PC-3 (cell line): ENCODE data around the gene OR2D3. TPM values are rescaled to one million over a fixed set of nuclear protein-coding genes. Genes with fewer than 3 reads are reported as not detected.

Experiments
- ATAC-seq: fragments of 200-7000 bp; cut with Tn5 transposase; 2 replicates; pipeline ENCODE4 v1.9.1; 2020; ENCODE audit warnings: mild to moderate bottlenecking, moderate library complexity
- Bru-seq: library from RNA; stranded (reverse); fragments of 400-500 nt; gene quantifications from one replicate; lab custom pipeline; 2021; lab: Mats Ljungman, UMichigan
- BruChase-seq, 2 experiments: library from RNA; stranded (reverse); fragments of 400-500 nt; gene quantifications; one replicate each; lab custom pipeline; 2021; lab: Mats Ljungman, UMichigan
- BruUV-seq: library from RNA; stranded (reverse); fragments of 400-500 nt; replicated peaks from 2 replicates; lab custom pipeline; 2021; lab: Mats Ljungman, UMichigan
- CTCF ChIA-PET: fragments of 300-600 bp; sonication (Branson Sonifier 250); formaldehyde crosslinking; loops from one replicate; lab custom pipeline; 2022; ENCODE audit warnings: antibody characterized with exemption; lab: Charles Lee
- POLR2A ChIA-PET: fragments of 300-600 bp; sonication (Branson Sonifier 250); formaldehyde crosslinking; loops from one replicate; lab custom pipeline; 2022; ENCODE audit warnings: antibody characterized with exemption; ENCODE audit not compliant: unreplicated experiment; lab: Charles Lee
- DNase-seq: peaks from one replicate; pipeline ENCODE4 v3.0.0-alpha.2; 2015
- H2AFZ ChIP-seq: fragments of 300-600 bp; sonication (generic); 2 replicates; pipeline ENCODE4 v1.6.0; 2016; ENCODE audit warnings: antibody characterized with exemption, low read length
- H3F3A ChIP-seq: fragments of 300-600 bp; sonication (generic); one replicate; pipeline ENCODE4 v1.6.0; 2017; ENCODE audit warnings: antibody characterized with exemption, low read length, control low read depth, mild to moderate bottlenecking; ENCODE audit not compliant: unreplicated experiment
- H3K27ac ChIP-seq: fragments of 300-600 bp; sonication (generic); 2 replicates; pipeline ENCODE4 v1.5.1; 2016; ENCODE audit warnings: mild to moderate bottlenecking, low read length
- H3K27me3 ChIP-seq: fragments of 300-600 bp; sonication (generic); 2 replicates; pipeline ENCODE4 v1.6.1; 2016; ENCODE audit warnings: low read length, mixed read lengths
- H3K36me3 ChIP-seq: fragments of 300-600 bp; sonication (generic); 2 replicates; pipeline ENCODE4 v1.6.1; 2016; ENCODE audit warnings: low read depth, mixed run types, low read length, mixed read lengths
- H3K4me1 ChIP-seq: fragments of 300-600 bp; sonication (generic); 2 replicates; pipeline ENCODE4 v1.5.1; 2016; ENCODE audit warnings: low read length; ENCODE audit not compliant: insufficient read depth
- H3K4me2 ChIP-seq: fragments of 300-600 bp; sonication (generic); 2 replicates; pipeline ENCODE4 v1.6.0; 2016; ENCODE audit warnings: low read length
- H3K4me3 ChIP-seq: fragments of 300-600 bp; sonication (generic); 2 replicates; pipeline ENCODE4 v1.5.1; 2016; ENCODE audit warnings: mild to moderate bottlenecking, low read length, mixed read lengths
- H3K79me2 ChIP-seq: fragments of 300-600 bp; sonication (generic); 2 replicates; pipeline ENCODE4 v1.6.1; 2017; ENCODE audit warnings: low read length, mixed read lengths
- H3K9ac ChIP-seq: fragments of 300-600 bp; sonication (generic); 2 replicates; pipeline ENCODE4 v1.6.0; 2016; ENCODE audit warnings: mild to moderate bottlenecking, low read length
- H3K9me2 ChIP-seq: fragments of 300-600 bp; sonication (generic); replicated peaks from 2 replicates; pipeline ENCODE4 v1.6.1; 2016; ENCODE audit warnings: mixed run types, low read length, mixed read lengths
- H3K9me3 ChIP-seq: fragments of 300-600 bp; sonication (generic); 2 replicates; pipeline ENCODE4 v1.6.1; 2016; ENCODE audit warnings: low read length, mixed read lengths
- H4K20me1 ChIP-seq: fragments of 300-600 bp; sonication (generic); 2 replicates; pipeline ENCODE4 v1.6.1; 2016; ENCODE audit warnings: low read length, mixed read lengths
- EZH2 ChIP-seq: fragments of 300-600 bp; sonication (generic); IDR thresholded peaks from one replicate; pipeline ENCODE4 v1.6.1; 2017; ENCODE audit warnings: antibody characterized with exemption, mild to moderate bottlenecking, low read length; ENCODE audit not compliant: unreplicated experiment
- EZH2phosphoT487 ChIP-seq: fragments of 300-600 bp; sonication (generic); IDR thresholded peaks from 2 replicates; pipeline ENCODE4 v1.6.1; 2018; ENCODE audit warnings: mild to moderate bottlenecking, antibody characterized with exemption, low read length, borderline replicate concordance
- intact Hi-C: fragments of 100-400 bp; cut with micrococcal nuclease; formaldehyde crosslinking; loops from 2 replicates; pipeline ENCODE4 v1.9.0; 2023
- long read RNA-seq: library from polyadenylated mRNA; unstranded; transcript quantifications from one replicate; pipeline ENCODE4 v2.0.0, GENCODE V29; 2021; ENCODE audit not compliant: unreplicated experiment
- total RNA-seq: library from RNA; depleted of rRNA; stranded (reverse); fragments of >200 nt; gene quantifications from 2 replicates; pipeline ENCODE4 v1.2.3, GENCODE V29; 2014; rRNA removed
- TF ChIP-seq, protein P1 (sequence below): fragments of 300-600 bp; sonication (generic); conservative IDR thresholded peaks from 2 replicates; pipeline ENCODE4 v1.5.1; 2017; ENCODE audit warnings: antibody characterized with exemption, low read depth, mild to moderate bottlenecking, low read length

OR2D3 gene, protein sequence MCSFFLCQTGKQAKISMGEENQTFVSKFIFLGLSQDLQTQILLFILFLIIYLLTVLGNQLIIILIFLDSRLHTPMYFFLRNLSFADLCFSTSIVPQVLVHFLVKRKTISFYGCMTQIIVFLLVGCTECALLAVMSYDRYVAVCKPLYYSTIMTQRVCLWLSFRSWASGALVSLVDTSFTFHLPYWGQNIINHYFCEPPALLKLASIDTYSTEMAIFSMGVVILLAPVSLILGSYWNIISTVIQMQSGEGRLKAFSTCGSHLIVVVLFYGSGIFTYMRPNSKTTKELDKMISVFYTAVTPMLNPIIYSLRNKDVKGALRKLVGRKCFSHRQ
- not detected in 2 replicates for total RNA-seq
- not detected for Bru-seq, nascent RNA
- not detected for BruChase-seq, experiment 1, labeled RNA remaining after a 6-hour chase
- not detected for BruChase-seq, experiment 2, labeled RNA remaining after a 2-hour chase
- long read RNA-seq: 0 reads

DNA sequence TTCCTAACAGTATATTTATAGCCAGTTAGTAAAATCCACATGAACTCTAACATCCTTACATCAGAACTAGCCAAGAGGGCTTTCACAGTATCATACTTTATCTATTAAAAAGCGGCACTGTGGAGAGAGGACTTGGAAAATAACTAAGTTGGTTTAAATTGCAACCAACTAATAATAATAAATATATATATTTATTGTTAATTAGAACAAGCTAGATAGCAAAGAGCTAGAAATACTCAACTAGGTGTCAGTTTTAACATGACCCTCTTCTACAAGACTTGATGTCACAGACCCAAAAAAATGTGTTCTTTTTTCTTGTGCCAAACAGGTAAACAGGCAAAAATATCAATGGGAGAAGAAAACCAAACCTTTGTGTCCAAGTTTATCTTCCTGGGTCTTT is at the start of gene OR2D3:
Gene OR2D3, plus strand, starts transcription at position 301 of the 400 bp plus-strand sequence. Its CDS starts 0 bp downstream, at position 301.
- no peaks in the 10 kb centered on the region for H3K9me3 ChIP-seq
- no peaks in the 10 kb centered on the region for H3K79me2 ChIP-seq
- no peak for DNase-seq
- no peak within 1 kb of the TSS for H3K9ac ChIP-seq
- H3K27me3 ChIP-seq: no peaks in the 10 kb centered on the region
- no peaks in the 10 kb centered on the region for H3K36me3 ChIP-seq
- no TSS peak for BruUV-seq
- H3K9me2 ChIP-seq: no peaks in the 10 kb centered on the region
- intact Hi-C loops: no loop called here
- TF ChIP-seq, protein P1, sequence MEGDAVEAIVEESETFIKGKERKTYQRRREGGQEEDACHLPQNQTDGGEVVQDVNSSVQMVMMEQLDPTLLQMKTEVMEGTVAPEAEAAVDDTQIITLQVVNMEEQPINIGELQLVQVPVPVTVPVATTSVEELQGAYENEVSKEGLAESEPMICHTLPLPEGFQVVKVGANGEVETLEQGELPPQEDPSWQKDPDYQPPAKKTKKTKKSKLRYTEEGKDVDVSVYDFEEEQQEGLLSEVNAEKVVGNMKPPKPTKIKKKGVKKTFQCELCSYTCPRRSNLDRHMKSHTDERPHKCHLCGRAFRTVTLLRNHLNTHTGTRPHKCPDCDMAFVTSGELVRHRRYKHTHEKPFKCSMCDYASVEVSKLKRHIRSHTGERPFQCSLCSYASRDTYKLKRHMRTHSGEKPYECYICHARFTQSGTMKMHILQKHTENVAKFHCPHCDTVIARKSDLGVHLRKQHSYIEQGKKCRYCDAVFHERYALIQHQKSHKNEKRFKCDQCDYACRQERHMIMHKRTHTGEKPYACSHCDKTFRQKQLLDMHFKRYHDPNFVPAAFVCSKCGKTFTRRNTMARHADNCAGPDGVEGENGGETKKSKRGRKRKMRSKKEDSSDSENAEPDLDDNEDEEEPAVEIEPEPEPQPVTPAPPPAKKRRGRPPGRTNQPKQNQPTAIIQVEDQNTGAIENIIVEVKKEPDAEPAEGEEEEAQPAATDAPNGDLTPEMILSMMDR: no peak
- TF ChIP-seq EZH2phosphoT487: no peak
- no peak for TF ChIP-seq EZH2
- no peak within 1 kb of the TSS for H3K27ac ChIP-seq
- H2AFZ ChIP-seq: no peak within 1 kb of the TSS
- no peak for ATAC-seq
- ChIA-PET CTCF (no interaction called here), POLR2A (no interaction called here)
- no peaks in the 10 kb centered on the region for H4K20me1 ChIP-seq
- H3K4me3 ChIP-seq: no peak within 1 kb of the TSS
- no peaks in the 10 kb centered on the region for H3F3A ChIP-seq
- H3K4me1 ChIP-seq: peaks cover 3% of the 10 kb centered on the region; the same call in 1 of the 2 replicates
- H3K4me2 ChIP-seq: no peak within 1 kb of the TSS

GRCh38 chr11:6871278-6871677 is 49.5 kb upstream of the OR2D3 start:
- no peak overlapping the region for H3K9ac ChIP-seq
- no peak for ATAC-seq
- CTCF ChIA-PET: no interaction called here

More at GRCh38 chr11:6871278-6871677, 49.5 kb upstream of the OR2D3 start:
- no peaks in the 10 kb centered on the region for H3F3A ChIP-seq
- H4K20me1 ChIP-seq: no peaks in the 10 kb centered on the region
- no peak overlapping the region for H3K4me2 ChIP-seq
- no peaks in the 10 kb centered on the region for H3K27me3 ChIP-seq
- intact Hi-C loops: no loop called here
- no peaks in the 10 kb centered on the region for H3K9me2 ChIP-seq
- POLR2A ChIA-PET: no interaction called here
- H3K79me2 ChIP-seq: no peaks in the 10 kb centered on the region
- no peaks in the 10 kb centered on the region for H3K9me3 ChIP-seq
- no peak overlapping the region for H2AFZ ChIP-seq
- H3K4me3 ChIP-seq: no peak overlapping the region
- no peak for DNase-seq
- no peaks in the 10 kb centered on the region for H3K36me3 ChIP-seq
- no peak overlapping the region for H3K27ac ChIP-seq
- no TSS peak for BruUV-seq
- TF ChIP-seq EZH2phosphoT487: no peak
- TF ChIP-seq, protein P1: no peak
- no peak for TF ChIP-seq EZH2
- H3K4me1 ChIP-seq: no peaks in the 10 kb centered on the region
